SK-N-SH treated with all-trans-retinoic acid at 6 μM for 48 hours (cell line): ENCODE measurements around the gene KIZ.

Experiments used
- ATAC-seq: fragments of 200-7000 bp; cut with Tn5 transposase; 3 replicates; pipeline ENCODE4 v1.9.1; 2020; ENCODE audit warnings: mild to moderate bottlenecking, moderate library complexity
- ARNTL ChIP-seq: fragments of 450-650 bp; formaldehyde crosslinking; IDR thresholded peaks from 2 replicates; pipeline ENCODE4 v1.5.0; 2020; ENCODE audit warnings: low read depth, mild to moderate bottlenecking, moderate library complexity, borderline replicate concordance
- BACH2 ChIP-seq: fragments of 250-450 bp; sonication (Bioruptor Pico); IDR thresholded peaks from 2 replicates; pipeline ENCODE4 v1.9.0; 2021; ENCODE audit warnings: mild to moderate bottlenecking, borderline replicate concordance
- CSDC2 ChIP-seq: fragments of 250-450 bp; sonication (Bioruptor Pico); IDR thresholded peaks from 2 replicates; pipeline ENCODE4 v1.5.0; 2020; ENCODE audit warnings: mild to moderate bottlenecking, moderate library complexity
- ESRRG ChIP-seq: fragments of 250-450 bp; sonication (Bioruptor Pico); IDR thresholded peaks from 2 replicates; pipeline ENCODE4 v1.6.1; 2021; ENCODE audit warnings: mild to moderate bottlenecking
- GLIS3 ChIP-seq: fragments of 250-450 bp; sonication (Bioruptor Pico); IDR thresholded peaks from 2 replicates; pipeline ENCODE4 v1.5.0; 2020; ENCODE audit warnings: mild to moderate bottlenecking, moderate library complexity
- ISL1 ChIP-seq: fragments of 250-450 bp; sonication (Bioruptor Pico); IDR thresholded peaks from 2 replicates; pipeline ENCODE4 v2.1.2; 2022; ENCODE audit warnings: mild to moderate bottlenecking, moderate library complexity
- OSR1 ChIP-seq: fragments of 250-450 bp; sonication (Bioruptor Pico); IDR thresholded peaks from 2 replicates; pipeline ENCODE4 v1.8.0; 2022; ENCODE audit warnings: moderate library complexity, mild to moderate bottlenecking, inconsistent platforms
- PPARA ChIP-seq: fragments of 250-450 bp; sonication (Bioruptor Pico); IDR thresholded peaks from 2 replicates; pipeline ENCODE4 v1.5.0; 2020; ENCODE audit warnings: mild to moderate bottlenecking, borderline replicate concordance
- RARB ChIP-seq: fragments of 250-450 bp; sonication (Bioruptor Pico); IDR thresholded peaks from 2 replicates; pipeline ENCODE4 v1.8.0; 2021; ENCODE audit warnings: mild to moderate bottlenecking, moderate library complexity
- SNAI2 ChIP-seq: fragments of 250-450 bp; sonication (Bioruptor Pico); IDR thresholded peaks from 2 replicates; pipeline ENCODE4 v1.5.0; 2020; ENCODE audit warnings: mild to moderate bottlenecking, moderate library complexity
- TCF4 ChIP-seq: fragments of 250-450 bp; sonication (Bioruptor Pico); IDR thresholded peaks from 2 replicates; pipeline ENCODE4 v1.8.0; 2021; ENCODE audit warnings: mild to moderate bottlenecking, moderate library complexity, borderline replicate concordance
- TOX ChIP-seq: fragments of 250-450 bp; sonication (Bioruptor Pico); IDR thresholded peaks from 2 replicates; pipeline ENCODE4 v1.8.0; 2021; ENCODE audit warnings: mild to moderate bottlenecking, moderate library complexity, borderline replicate concordance
- ZC3H10 ChIP-seq: fragments of 250-450 bp; sonication (Bioruptor Pico); IDR thresholded peaks from 2 replicates; pipeline ENCODE4 v1.5.1; 2021; ENCODE audit warnings: mild to moderate bottlenecking, moderate library complexity
- ZFP3 ChIP-seq: fragments of 250-450 bp; sonication (Bioruptor Pico); IDR thresholded peaks from 2 replicates; pipeline ENCODE4 v1.5.0; 2020; ENCODE audit warnings: mild to moderate bottlenecking, moderate library complexity
- ZFP30 ChIP-seq: fragments of 450-650 bp; formaldehyde crosslinking; IDR thresholded peaks from 2 replicates; pipeline ENCODE4 v1.5.0; 2022; ENCODE audit warnings: mild to moderate bottlenecking, moderate library complexity
- ZNF565 ChIP-seq: fragments of 450-650 bp; formaldehyde crosslinking; conservative IDR thresholded peaks from 2 replicates; pipeline ENCODE4 v1.5.0; 2020; ENCODE audit warnings: low read depth, mild to moderate bottlenecking, moderate library complexity
- ZNF70 ChIP-seq: fragments of 450-650 bp; formaldehyde crosslinking; IDR thresholded peaks from 2 replicates; pipeline ENCODE4 v1.5.0; 2020; ENCODE audit warnings: mild to moderate bottlenecking, moderate library complexity
- ZNF8 ChIP-seq: fragments of 450-650 bp; formaldehyde crosslinking; IDR thresholded peaks from 2 replicates; pipeline ENCODE4 v1.5.0; 2020; ENCODE audit warnings: mild to moderate bottlenecking, moderate library complexity
- TF ChIP-seq, protein P1 (sequence below): fragments of 250-450 bp; sonication (Bioruptor Pico); IDR thresholded peaks from 2 replicates; pipeline ENCODE4 v1.8.0; 2021; ENCODE audit warnings: low read depth, mild to moderate bottlenecking, moderate library complexity, borderline replicate concordance
- TF ChIP-seq, protein P2 (sequence below): fragments of 250-450 bp; sonication (Bioruptor Pico); IDR thresholded peaks from 2 replicates; pipeline ENCODE4 v1.8.0; 2020; ENCODE audit warnings: mild to moderate bottlenecking, moderate library complexity, borderline replicate concordance
- TF ChIP-seq, protein P3 (sequence below): fragments of 250-450 bp; sonication (Bioruptor Pico); IDR thresholded peaks from 2 replicates; pipeline ENCODE4 v1.5.1; 2020; ENCODE audit warnings: low read depth, mild to moderate bottlenecking, moderate library complexity
- TF ChIP-seq, protein P4 (sequence below): fragments of 250-450 bp; sonication (Bioruptor Pico); IDR thresholded peaks from 2 replicates; pipeline ENCODE4 v1.5.1; 2021; ENCODE audit warnings: mild to moderate bottlenecking, moderate library complexity
- TF ChIP-seq, protein P5 (sequence below): fragments of 250-450 bp; sonication (Bioruptor Pico); IDR thresholded peaks from 2 replicates; pipeline ENCODE4 v1.5.0; 2020; ENCODE audit warnings: mild to moderate bottlenecking, moderate library complexity

KIZ gene

DNA sequence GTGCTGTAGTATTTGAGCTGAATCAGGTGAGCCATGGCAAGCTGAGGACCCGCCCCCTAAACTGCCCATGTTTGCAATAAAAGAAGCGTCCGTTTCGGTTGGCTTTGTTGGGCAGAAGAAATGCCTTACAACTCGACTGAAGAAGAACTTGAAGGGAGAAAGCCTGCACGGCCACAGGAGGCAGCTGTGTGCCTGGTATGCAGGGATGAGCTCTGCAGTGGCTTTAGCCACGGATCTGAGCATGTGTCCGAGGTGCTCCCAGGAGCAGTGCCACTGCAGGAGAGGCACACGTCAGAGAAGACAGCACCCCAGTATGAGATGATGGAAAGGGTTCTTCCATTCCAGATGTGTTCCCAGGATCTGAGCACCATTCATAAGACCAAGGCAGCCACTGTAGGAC is 23.5 kb downstream of the KIZ start (continued):
- TF ChIP-seq, protein P1, sequence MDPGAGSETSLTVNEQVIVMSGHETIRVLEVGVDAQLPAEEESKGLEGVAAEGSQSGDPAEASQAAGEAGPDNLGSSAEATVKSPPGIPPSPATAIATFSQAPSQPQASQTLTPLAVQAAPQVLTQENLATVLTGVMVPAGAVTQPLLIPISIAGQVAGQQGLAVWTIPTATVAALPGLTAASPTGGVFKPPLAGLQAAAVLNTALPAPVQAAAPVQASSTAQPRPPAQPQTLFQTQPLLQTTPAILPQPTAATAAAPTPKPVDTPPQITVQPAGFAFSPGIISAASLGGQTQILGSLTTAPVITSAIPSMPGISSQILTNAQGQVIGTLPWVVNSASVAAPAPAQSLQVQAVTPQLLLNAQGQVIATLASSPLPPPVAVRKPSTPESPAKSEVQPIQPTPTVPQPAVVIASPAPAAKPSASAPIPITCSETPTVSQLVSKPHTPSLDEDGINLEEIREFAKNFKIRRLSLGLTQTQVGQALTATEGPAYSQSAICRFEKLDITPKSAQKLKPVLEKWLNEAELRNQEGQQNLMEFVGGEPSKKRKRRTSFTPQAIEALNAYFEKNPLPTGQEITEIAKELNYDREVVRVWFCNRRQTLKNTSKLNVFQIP, result no peak
- no peak for TF ChIP-seq CSDC2
- TF ChIP-seq TOX (CRISPR knock-in tag), result no peak
- TF ChIP-seq BACH2 (CRISPR knock-in tag), result no peak
- TF ChIP-seq RARB (CRISPR knock-in tag), result no peak
- TF ChIP-seq, protein P2, sequence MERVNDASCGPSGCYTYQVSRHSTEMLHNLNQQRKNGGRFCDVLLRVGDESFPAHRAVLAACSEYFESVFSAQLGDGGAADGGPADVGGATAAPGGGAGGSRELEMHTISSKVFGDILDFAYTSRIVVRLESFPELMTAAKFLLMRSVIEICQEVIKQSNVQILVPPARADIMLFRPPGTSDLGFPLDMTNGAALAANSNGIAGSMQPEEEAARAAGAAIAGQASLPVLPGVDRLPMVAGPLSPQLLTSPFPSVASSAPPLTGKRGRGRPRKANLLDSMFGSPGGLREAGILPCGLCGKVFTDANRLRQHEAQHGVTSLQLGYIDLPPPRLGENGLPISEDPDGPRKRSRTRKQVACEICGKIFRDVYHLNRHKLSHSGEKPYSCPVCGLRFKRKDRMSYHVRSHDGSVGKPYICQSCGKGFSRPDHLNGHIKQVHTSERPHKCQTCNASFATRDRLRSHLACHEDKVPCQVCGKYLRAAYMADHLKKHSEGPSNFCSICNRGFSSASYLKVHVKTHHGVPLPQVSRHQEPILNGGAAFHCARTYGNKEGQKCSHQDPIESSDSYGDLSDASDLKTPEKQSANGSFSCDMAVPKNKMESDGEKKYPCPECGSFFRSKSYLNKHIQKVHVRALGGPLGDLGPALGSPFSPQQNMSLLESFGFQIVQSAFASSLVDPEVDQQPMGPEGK, result no peak
- TF ChIP-seq ARNTL, result no peak

DNA sequence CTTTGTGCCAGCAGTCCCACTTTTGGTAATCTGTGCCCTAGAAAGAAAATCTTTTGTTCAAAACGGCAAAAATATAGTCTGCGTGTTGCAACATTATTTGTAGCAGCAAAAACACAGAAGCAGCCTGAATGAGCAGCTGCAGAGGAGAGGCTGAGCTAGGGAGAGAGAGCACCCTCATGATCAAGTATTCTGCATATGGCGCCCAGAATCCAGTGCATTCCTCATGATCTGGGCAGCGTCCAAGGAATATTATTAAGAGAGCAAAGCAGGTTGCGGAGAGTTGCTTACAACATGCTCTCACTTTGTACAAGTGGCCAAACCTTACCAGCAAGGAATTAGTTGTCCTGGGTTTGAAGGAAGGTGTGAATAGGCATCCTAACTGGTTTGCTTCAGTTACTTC is 25.9 kb downstream of the KIZ start:
- ATAC-seq, result no peak

DNA sequence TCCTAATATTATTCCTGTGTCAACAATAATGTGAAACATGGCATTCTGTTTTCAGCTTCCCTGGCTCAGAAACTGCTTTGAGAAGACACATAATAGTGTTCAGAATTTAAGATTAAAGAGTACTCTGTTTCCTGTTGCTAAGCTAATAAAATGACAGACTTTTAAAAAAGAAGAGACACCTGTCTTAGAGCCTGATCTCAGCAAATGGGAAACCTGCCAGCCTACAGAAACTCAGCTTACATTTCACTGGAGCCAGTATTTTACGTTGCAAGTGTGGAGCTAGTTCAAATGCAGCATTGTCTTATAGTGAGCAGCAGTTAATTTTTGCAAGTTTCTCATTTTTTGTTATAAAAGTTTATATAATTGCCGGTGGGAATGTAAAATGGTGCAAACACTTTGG is 28.8 kb downstream of the KIZ start:
- no peak for TF ChIP-seq ZFP30 (CRISPR knock-in tag)
- no peak for TF ChIP-seq ISL1
- no peak for TF ChIP-seq ZNF565 (CRISPR knock-in tag)
- TF ChIP-seq, protein P3, sequence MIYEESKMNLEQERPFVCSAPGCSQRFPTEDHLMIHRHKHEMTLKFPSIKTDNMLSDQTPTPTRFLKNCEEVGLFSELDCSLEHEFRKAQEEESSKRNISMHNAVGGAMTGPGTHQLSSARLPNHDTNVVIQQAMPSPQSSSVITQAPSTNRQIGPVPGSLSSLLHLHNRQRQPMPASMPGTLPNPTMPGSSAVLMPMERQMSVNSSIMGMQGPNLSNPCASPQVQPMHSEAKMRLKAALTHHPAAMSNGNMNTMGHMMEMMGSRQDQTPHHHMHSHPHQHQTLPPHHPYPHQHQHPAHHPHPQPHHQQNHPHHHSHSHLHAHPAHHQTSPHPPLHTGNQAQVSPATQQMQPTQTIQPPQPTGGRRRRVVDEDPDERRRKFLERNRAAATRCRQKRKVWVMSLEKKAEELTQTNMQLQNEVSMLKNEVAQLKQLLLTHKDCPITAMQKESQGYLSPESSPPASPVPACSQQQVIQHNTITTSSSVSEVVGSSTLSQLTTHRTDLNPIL, result no peak
- no peak for TF ChIP-seq ZNF70
- no peak for TF ChIP-seq ESRRG (CRISPR knock-in tag)
- TF ChIP-seq TCF4 (CRISPR knock-in tag), result no peak
- no peak for TF ChIP-seq ZNF8 (CRISPR knock-in tag)
- TF ChIP-seq, protein P2, result no peak
- no peak for TF ChIP-seq ZFP3 (CRISPR knock-in tag)
- TF ChIP-seq RARB (CRISPR knock-in tag), result no peak
- TF ChIP-seq, protein P1, result no peak
- TF ChIP-seq BACH2 (CRISPR knock-in tag), result no peak
- TF ChIP-seq, protein P4, sequence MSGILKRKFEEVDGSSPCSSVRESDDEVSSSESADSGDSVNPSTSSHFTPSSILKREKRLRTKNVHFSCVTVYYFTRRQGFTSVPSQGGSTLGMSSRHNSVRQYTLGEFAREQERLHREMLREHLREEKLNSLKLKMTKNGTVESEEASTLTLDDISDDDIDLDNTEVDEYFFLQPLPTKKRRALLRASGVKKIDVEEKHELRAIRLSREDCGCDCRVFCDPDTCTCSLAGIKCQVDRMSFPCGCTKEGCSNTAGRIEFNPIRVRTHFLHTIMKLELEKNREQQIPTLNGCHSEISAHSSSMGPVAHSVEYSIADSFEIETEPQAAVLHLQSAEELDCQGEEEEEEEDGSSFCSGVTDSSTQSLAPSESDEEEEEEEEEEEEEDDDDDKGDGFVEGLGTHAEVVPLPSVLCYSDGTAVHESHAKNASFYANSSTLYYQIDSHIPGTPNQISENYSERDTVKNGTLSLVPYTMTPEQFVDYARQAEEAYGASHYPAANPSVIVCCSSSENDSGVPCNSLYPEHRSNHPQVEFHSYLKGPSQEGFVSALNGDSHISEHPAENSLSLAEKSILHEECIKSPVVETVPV (CRISPR knock-in tag), result no peak
- TF ChIP-seq TOX (CRISPR knock-in tag), result no peak
- TF ChIP-seq OSR1, result no peak
- TF ChIP-seq ZC3H10, result no peak
- TF ChIP-seq, protein P5, sequence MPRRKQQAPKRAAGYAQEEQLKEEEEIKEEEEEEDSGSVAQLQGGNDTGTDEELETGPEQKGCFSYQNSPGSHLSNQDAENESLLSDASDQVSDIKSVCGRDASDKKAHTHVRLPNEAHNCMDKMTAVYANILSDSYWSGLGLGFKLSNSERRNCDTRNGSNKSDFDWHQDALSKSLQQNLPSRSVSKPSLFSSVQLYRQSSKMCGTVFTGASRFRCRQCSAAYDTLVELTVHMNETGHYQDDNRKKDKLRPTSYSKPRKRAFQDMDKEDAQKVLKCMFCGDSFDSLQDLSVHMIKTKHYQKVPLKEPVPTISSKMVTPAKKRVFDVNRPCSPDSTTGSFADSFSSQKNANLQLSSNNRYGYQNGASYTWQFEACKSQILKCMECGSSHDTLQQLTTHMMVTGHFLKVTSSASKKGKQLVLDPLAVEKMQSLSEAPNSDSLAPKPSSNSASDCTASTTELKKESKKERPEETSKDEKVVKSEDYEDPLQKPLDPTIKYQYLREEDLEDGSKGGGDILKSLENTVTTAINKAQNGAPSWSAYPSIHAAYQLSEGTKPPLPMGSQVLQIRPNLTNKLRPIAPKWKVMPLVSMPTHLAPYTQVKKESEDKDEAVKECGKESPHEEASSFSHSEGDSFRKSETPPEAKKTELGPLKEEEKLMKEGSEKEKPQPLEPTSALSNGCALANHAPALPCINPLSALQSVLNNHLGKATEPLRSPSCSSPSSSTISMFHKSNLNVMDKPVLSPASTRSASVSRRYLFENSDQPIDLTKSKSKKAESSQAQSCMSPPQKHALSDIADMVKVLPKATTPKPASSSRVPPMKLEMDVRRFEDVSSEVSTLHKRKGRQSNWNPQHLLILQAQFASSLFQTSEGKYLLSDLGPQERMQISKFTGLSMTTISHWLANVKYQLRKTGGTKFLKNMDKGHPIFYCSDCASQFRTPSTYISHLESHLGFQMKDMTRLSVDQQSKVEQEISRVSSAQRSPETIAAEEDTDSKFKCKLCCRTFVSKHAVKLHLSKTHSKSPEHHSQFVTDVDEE (CRISPR knock-in tag), result no peak
- no peak for TF ChIP-seq GLIS3 (CRISPR knock-in tag)

More for the DNA sequence above, 25.9 kb downstream of the KIZ start:
- TF ChIP-seq ARNTL (no peak), ZFP3 (CRISPR knock-in tag) (no peak), SNAI2 (CRISPR knock-in tag) (no peak), GLIS3 (CRISPR knock-in tag) (no peak), PPARA (CRISPR knock-in tag) (no peak), OSR1 (no peak)
- TF ChIP-seq, protein P1, result no peak
- TF ChIP-seq, all 23 proteins: peak for 0

More for the DNA sequence above, 28.8 kb downstream of the KIZ start:
- ATAC-seq, result no peak
